ENCODE data around the gene DZIP1. TPM values are rescaled to one million over a fixed set of nuclear protein-coding genes. Genes with fewer than 3 reads are reported as not detected.
"Not testable (repeated sequence)": the region's sequence is repeated elsewhere in the genome, so short reads cannot be mapped to it uniquely, and the experiment has no call there.

Gene DZIP1
- total RNA-seq, 1 donor from 2014 or later, result 11.0 TPM

DNA sequence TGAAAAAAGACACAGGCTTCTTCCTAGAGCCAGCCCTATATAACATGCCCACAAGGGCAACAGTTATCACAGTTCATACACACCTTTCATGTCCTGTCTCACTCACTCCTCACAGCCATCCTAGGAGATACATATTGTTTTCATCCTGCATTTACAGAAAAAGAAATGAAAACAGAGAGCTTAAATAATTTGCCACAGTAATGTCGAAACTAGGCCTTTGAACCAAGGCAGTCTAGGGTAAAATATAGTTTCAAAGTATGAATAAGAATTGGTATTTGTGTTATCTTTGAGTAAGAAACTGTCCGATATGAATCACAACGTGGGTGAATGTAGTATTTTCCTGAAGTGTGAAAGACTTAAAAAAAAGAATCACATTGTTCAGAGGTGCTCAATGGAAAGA lies 65.2 kb downstream of the DZIP1 start:
- H3K36me3 ChIP-seq (ENCODE audit: control insufficient read depth in 3 of 3, insufficient read depth in 3 of 3, low read length in 3 of 3), result no peaks in the 10 kb centered on the region

DNA sequence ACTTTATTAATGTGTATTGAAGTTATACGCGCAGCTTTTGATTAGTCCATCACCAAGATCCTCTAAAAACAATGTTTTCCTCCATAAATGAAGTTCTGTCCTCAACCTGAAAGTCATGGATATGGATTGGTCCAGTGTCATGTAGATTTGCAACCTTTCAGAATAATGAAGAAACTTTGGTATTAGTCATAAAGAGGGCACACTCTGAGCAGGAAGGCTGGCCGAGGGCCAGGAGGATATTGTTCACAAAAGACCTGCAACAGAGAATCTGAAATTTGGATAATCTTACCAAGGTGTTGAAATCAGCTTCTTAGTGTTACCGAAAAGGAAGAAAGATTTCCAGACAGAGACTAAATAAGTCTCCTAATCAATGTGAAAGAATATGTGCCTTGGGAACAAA lies 71.3 kb downstream of the DZIP1 start:
- Histone ChIP-seq H3K36me3 (ENCODE audit: control insufficient read depth in 3 of 3, insufficient read depth in 3 of 3, low read length in 3 of 3) (no peaks in the 10 kb centered on the region), H3K27ac (ENCODE audit: low read depth, low read length) (no peak overlapping the region), H3K27me3 (ENCODE audit: control insufficient read depth in 3 of 3, insufficient read depth in 3 of 3, low read length in 3 of 3) (no peaks in the 10 kb centered on the region), H3K9me3 (ENCODE audit: control insufficient read depth in 3 of 3, low read length in 3 of 3) (no peaks in the 10 kb centered on the region), H3K4me3 (ENCODE audit: low read length in 3 of 3) (no peak overlapping the region), H3K4me1 (ENCODE audit: control insufficient read depth in 3 of 3, insufficient read depth in 3 of 3, low read length in 3 of 3) (no peaks in the 10 kb centered on the region), H3K9ac (ENCODE audit: low read depth in 1 of 3, low read length in 3 of 3) (no peak overlapping the region)

More for the DNA sequence above, 65.2 kb downstream of the DZIP1 start:
- no peaks in the 10 kb centered on the region for H3K27me3 ChIP-seq (ENCODE audit: control insufficient read depth in 3 of 3, insufficient read depth in 3 of 3, low read length in 3 of 3)
- H3K9ac ChIP-seq (ENCODE audit: low read depth in 1 of 3, low read length in 3 of 3), result no peak overlapping the region
- no peaks in the 10 kb centered on the region for H3K4me1 ChIP-seq (ENCODE audit: control insufficient read depth in 3 of 3, insufficient read depth in 3 of 3, low read length in 3 of 3)
- H3K27ac ChIP-seq (ENCODE audit: low read depth, low read length), result no peak overlapping the region
- H3K9me3 ChIP-seq (ENCODE audit: control insufficient read depth in 3 of 3, low read length in 3 of 3), result no peaks in the 10 kb centered on the region
- no peak overlapping the region for H3K4me3 ChIP-seq (ENCODE audit: low read length in 3 of 3)

- H3K9ac ChIP-seq (ENCODE audit: low read depth in 1 of 3, low read length in 3 of 3), result no peak overlapping the region
- H3K9me3 ChIP-seq (ENCODE audit: control insufficient read depth in 3 of 3, low read length in 3 of 3), result no peaks in the 10 kb centered on the region
- H3K36me3 ChIP-seq (ENCODE audit: control insufficient read depth in 3 of 3, insufficient read depth in 3 of 3, low read length in 3 of 3), result no peaks in the 10 kb centered on the region
- H3K4me3 ChIP-seq (ENCODE audit: low read length in 3 of 3), result no peak overlapping the region
- H3K27me3 ChIP-seq (ENCODE audit: control insufficient read depth in 3 of 3, insufficient read depth in 3 of 3, low read length in 3 of 3), result no peaks in the 10 kb centered on the region
- no peak overlapping the region for H3K27ac ChIP-seq (ENCODE audit: low read depth, low read length)
- no peaks in the 10 kb centered on the region for H3K4me1 ChIP-seq (ENCODE audit: control insufficient read depth in 3 of 3, insufficient read depth in 3 of 3, low read length in 3 of 3)
Observed at GRCh38 chr13:95571941-95572340, 72.6 kb downstream of the DZIP1 start.

DNA sequence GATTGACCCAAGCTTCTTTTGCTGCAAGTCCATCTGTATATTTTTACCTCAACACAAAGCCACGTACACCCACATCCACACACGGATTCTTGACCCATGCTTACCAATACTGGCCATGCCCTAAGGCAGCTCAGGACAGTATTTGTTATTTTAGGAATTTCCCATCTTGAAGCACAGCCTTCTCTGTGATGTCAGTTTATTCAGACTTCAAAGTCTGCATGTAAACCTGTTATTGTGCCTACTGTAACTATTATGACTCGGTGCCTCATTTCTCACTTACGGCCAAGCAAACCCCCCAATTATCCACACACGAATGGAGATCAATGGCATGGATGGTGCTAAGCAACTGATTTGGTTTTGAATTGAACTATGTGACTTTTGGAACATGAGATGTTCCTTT lies 74.5 kb downstream of the DZIP1 start:
- no peaks in the 10 kb centered on the region for H3K9me3 ChIP-seq (ENCODE audit: control insufficient read depth in 3 of 3, low read length in 3 of 3)
- H3K4me1 ChIP-seq (ENCODE audit: control insufficient read depth in 3 of 3, insufficient read depth in 3 of 3, low read length in 3 of 3), result no peaks in the 10 kb centered on the region
- H3K9ac ChIP-seq (ENCODE audit: low read depth in 1 of 3, low read length in 3 of 3), result no peak overlapping the region

GRCh38 chr13:95568131-95568530 lies 76.4 kb downstream of the DZIP1 start:
- no peaks in the 10 kb centered on the region for H3K4me1 ChIP-seq (ENCODE audit: control insufficient read depth in 3 of 3, insufficient read depth in 3 of 3, low read length in 3 of 3)
- H3K36me3 ChIP-seq (ENCODE audit: control insufficient read depth in 3 of 3, insufficient read depth in 3 of 3, low read length in 3 of 3), result no peaks in the 10 kb centered on the region
- no peak overlapping the region for H3K4me3 ChIP-seq (ENCODE audit: low read length in 3 of 3)
- H3K9me3 ChIP-seq (ENCODE audit: control insufficient read depth in 3 of 3, low read length in 3 of 3), result no peaks in the 10 kb centered on the region
- H3K27me3 ChIP-seq (ENCODE audit: control insufficient read depth in 3 of 3, insufficient read depth in 3 of 3, low read length in 3 of 3), result no peaks in the 10 kb centered on the region
- no peak overlapping the region for H3K9ac ChIP-seq (ENCODE audit: low read depth in 1 of 3, low read length in 3 of 3)
- H3K27ac ChIP-seq (ENCODE audit: low read depth, low read length), result no peak overlapping the region

More for the DNA sequence above, 74.5 kb downstream of the DZIP1 start:
- Histone ChIP-seq H3K27me3 (ENCODE audit: control insufficient read depth in 3 of 3, insufficient read depth in 3 of 3, low read length in 3 of 3) (no peaks in the 10 kb centered on the region), H3K4me3 (ENCODE audit: low read length in 3 of 3) (no peak overlapping the region), H3K36me3 (ENCODE audit: control insufficient read depth in 3 of 3, insufficient read depth in 3 of 3, low read length in 3 of 3) (no peaks in the 10 kb centered on the region), H3K27ac (ENCODE audit: low read depth, low read length) (no peak overlapping the region)

DNA sequence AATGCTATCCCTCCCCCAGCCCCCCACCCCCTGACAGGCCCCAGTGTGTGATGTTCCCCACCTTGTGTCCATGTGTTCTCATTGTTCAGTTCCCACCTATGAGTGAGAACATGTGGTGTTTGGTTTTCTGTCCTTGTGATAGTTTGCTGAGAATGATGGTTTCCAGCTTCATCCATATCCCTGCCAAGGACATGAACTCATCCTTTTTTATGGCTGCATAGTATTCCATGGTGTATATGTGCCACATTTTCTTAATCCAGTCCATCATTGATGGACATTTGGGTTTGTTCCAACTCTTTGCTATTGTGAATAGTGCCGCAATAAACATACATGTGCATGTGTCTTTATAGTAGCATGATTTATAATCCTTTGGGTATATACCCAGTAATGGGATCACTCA lies 78.7 kb downstream of the DZIP1 start:
- H3K36me3 ChIP-seq (ENCODE audit: control insufficient read depth in 3 of 3, insufficient read depth in 3 of 3, low read length in 3 of 3); H3K4me3 ChIP-seq (ENCODE audit: low read length in 3 of 3); H3K9ac ChIP-seq (ENCODE audit: low read depth in 1 of 3, low read length in 3 of 3); H3K27me3 ChIP-seq (ENCODE audit: control insufficient read depth in 3 of 3, insufficient read depth in 3 of 3, low read length in 3 of 3); H3K27ac ChIP-seq (ENCODE audit: low read depth, low read length); H3K9me3 ChIP-seq (ENCODE audit: control insufficient read depth in 3 of 3, low read length in 3 of 3); H3K4me1 ChIP-seq (ENCODE audit: control insufficient read depth in 3 of 3, insufficient read depth in 3 of 3, low read length in 3 of 3): not testable (repeated sequence)

- Histone ChIP-seq H3K4me1 (ENCODE audit: control insufficient read depth in 3 of 3, insufficient read depth in 3 of 3, low read length in 3 of 3) (no peaks in the 10 kb centered on the region), H3K9me3 (ENCODE audit: control insufficient read depth in 3 of 3, low read length in 3 of 3) (no peaks in the 10 kb centered on the region), H3K27me3 (ENCODE audit: control insufficient read depth in 3 of 3, insufficient read depth in 3 of 3, low read length in 3 of 3) (no peaks in the 10 kb centered on the region), H3K9ac (ENCODE audit: low read depth in 1 of 3, low read length in 3 of 3) (no peak overlapping the region), H3K27ac (ENCODE audit: low read depth, low read length) (no peak overlapping the region), H3K4me3 (ENCODE audit: low read length in 3 of 3) (no peak overlapping the region), H3K36me3 (ENCODE audit: control insufficient read depth in 3 of 3, insufficient read depth in 3 of 3, low read length in 3 of 3) (no peaks in the 10 kb centered on the region)
Observed at GRCh38 chr13:95564733-95565291, 79.7 kb downstream of the DZIP1 start.

- no peaks in the 10 kb centered on the region for H3K27me3 ChIP-seq (ENCODE audit: control insufficient read depth in 3 of 3, insufficient read depth in 3 of 3, low read length in 3 of 3)
- H3K9ac ChIP-seq (ENCODE audit: low read depth in 1 of 3, low read length in 3 of 3), result no peak overlapping the region
- no peak overlapping the region for H3K4me3 ChIP-seq (ENCODE audit: low read length in 3 of 3)
- no peaks in the 10 kb centered on the region for H3K4me1 ChIP-seq (ENCODE audit: control insufficient read depth in 3 of 3, insufficient read depth in 3 of 3, low read length in 3 of 3)
- no peaks in the 10 kb centered on the region for H3K36me3 ChIP-seq (ENCODE audit: control insufficient read depth in 3 of 3, insufficient read depth in 3 of 3, low read length in 3 of 3)
- no peak overlapping the region for H3K27ac ChIP-seq (ENCODE audit: low read depth, low read length)
- H3K9me3 ChIP-seq (ENCODE audit: control insufficient read depth in 3 of 3, low read length in 3 of 3), result no peaks in the 10 kb centered on the region
Observed at GRCh38 chr13:95564091-95564490, 80.4 kb downstream of the DZIP1 start.

GRCh38 chr13:95560387-95560786 lies 84.1 kb downstream of the DZIP1 start:
- H3K27ac ChIP-seq (ENCODE audit: low read depth, low read length), result no peak overlapping the region
- no peak overlapping the region for H3K9ac ChIP-seq (ENCODE audit: low read depth in 1 of 3, low read length in 3 of 3)
- no peak overlapping the region for H3K4me3 ChIP-seq (ENCODE audit: low read length in 3 of 3)
- no peaks in the 10 kb centered on the region for H3K4me1 ChIP-seq (ENCODE audit: control insufficient read depth in 3 of 3, insufficient read depth in 3 of 3, low read length in 3 of 3)
- H3K36me3 ChIP-seq (ENCODE audit: control insufficient read depth in 3 of 3, insufficient read depth in 3 of 3, low read length in 3 of 3), result no peaks in the 10 kb centered on the region
- peaks cover 0 to 4% (median 0%) of the 10 kb centered on the region in 3 donors for H3K27me3 ChIP-seq (ENCODE audit: control insufficient read depth in 3 of 3, insufficient read depth in 3 of 3, low read length in 3 of 3)
- no peaks in the 10 kb centered on the region for H3K9me3 ChIP-seq (ENCODE audit: control insufficient read depth in 3 of 3, low read length in 3 of 3)

- Histone ChIP-seq H3K27ac (ENCODE audit: low read depth, low read length) (no peak overlapping the region), H3K4me1 (ENCODE audit: control insufficient read depth in 3 of 3, insufficient read depth in 3 of 3, low read length in 3 of 3) (no peaks in the 10 kb centered on the region), H3K9ac (ENCODE audit: low read depth in 1 of 3, low read length in 3 of 3) (no peak overlapping the region), H3K9me3 (ENCODE audit: control insufficient read depth in 3 of 3, low read length in 3 of 3) (no peaks in the 10 kb centered on the region), H3K36me3 (ENCODE audit: control insufficient read depth in 3 of 3, insufficient read depth in 3 of 3, low read length in 3 of 3) (no peaks in the 10 kb centered on the region), H3K27me3 (ENCODE audit: control insufficient read depth in 3 of 3, insufficient read depth in 3 of 3, low read length in 3 of 3) (peaks cover 3 to 10% (median 8%) of the 10 kb centered on the region in 3 donors), H3K4me3 (ENCODE audit: low read length in 3 of 3) (no peak overlapping the region)
Observed at GRCh38 chr13:95559100-95559499, 85.4 kb downstream of the DZIP1 start.

Measured in skeletal muscle tissue (tissue), 4 donors.